Measurements from ENCODE around the gene VAC14.
"Not testable (repeated sequence)": the region's sequence is repeated elsewhere in the genome, so short reads cannot be mapped to it uniquely, and the experiment has no call there.

The VAC14 gene

GRCh38 chr16:70676675-70677498 lies 124.1 kb downstream of the VAC14 start:
- Histone ChIP-seq H3K9me3 (ENCODE audit: control insufficient read depth in 1 of 2, low read length in 2 of 2) (no peaks in the 10 kb centered on the region), H3K4me1 (ENCODE audit: control insufficient read depth in 1 of 2, insufficient read depth in 2 of 2, low read length in 2 of 2) (peaks cover 0 to 7% of the 10 kb centered on the region in 2 donors), H3K36me3 (ENCODE audit: control insufficient read depth in 1 of 2, insufficient read depth in 2 of 2, low read length in 2 of 2) (peaks cover 0 to 23% of the 10 kb centered on the region in 2 donors), H3K9ac (ENCODE audit: low read depth in 1 of 2, low read length in 2 of 2) (no peak overlapping the region), H3K27me3 (ENCODE audit: control insufficient read depth in 1 of 2, insufficient read depth in 2 of 2, low read length in 2 of 2) (no peaks in the 10 kb centered on the region), H3K4me3 (ENCODE audit: low read depth in 1 of 2, low read length in 2 of 2) (no peak overlapping the region), H3K27ac (ENCODE audit: low read depth, low read length) (no peak overlapping the region)

DNA sequence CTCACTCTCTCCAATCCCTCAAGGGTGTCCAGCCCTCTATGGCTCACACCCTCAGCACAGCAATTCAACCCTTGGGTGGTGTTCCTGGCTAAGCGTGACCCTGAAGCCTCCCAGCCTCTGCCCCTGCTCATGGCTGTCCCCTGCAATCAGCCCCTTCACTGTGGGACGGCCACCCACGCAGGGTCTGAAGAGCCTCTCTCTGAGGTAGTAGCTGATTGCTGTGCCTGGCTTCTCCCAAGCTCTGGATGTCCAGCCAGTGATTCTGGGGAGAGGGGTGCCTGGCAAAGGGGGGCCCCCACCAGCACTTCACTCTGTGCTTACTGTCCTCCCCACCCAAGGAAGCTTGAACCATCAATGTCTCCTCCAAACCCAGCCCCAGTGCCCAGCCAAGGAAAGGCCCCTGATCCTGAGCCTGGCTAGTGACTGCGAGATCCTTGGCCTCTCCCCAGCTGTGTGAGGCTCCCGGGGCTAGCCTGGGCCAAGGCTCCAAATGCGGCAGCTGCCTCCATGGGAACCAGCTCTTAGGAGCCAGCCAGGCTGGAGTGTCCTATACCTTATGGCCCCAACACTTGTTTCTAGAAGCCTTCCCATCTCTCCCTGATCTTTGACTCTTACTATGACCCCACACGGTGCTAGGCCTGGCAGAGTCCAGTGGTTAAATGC lies 125.0 kb downstream of the VAC14 start:
- H3K27me3 ChIP-seq (ENCODE audit: control insufficient read depth in 1 of 2, insufficient read depth in 2 of 2, low read length in 2 of 2) = no peaks in the 10 kb centered on the region
- H3K9ac ChIP-seq (ENCODE audit: low read depth in 1 of 2, low read length in 2 of 2) = no peak overlapping the region
- H3K4me1 ChIP-seq (ENCODE audit: control insufficient read depth in 1 of 2, insufficient read depth in 2 of 2, low read length in 2 of 2) = no peaks in the 10 kb centered on the region
- H3K4me3 ChIP-seq (ENCODE audit: low read depth in 1 of 2, low read length in 2 of 2) = no peak overlapping the region
- H3K27ac ChIP-seq (ENCODE audit: low read depth, low read length) = no peak overlapping the region
- H3K9me3 ChIP-seq (ENCODE audit: control insufficient read depth in 1 of 2, low read length in 2 of 2) = no peaks in the 10 kb centered on the region
- peaks cover 0 to 23% of the 10 kb centered on the region in 2 donors for H3K36me3 ChIP-seq (ENCODE audit: control insufficient read depth in 1 of 2, insufficient read depth in 2 of 2, low read length in 2 of 2)

- Histone ChIP-seq H3K9me3 (ENCODE audit: control insufficient read depth in 1 of 2, low read length in 2 of 2) (no peaks in the 10 kb centered on the region), H3K4me3 (ENCODE audit: low read depth in 1 of 2, low read length in 2 of 2) (no peak overlapping the region), H3K36me3 (ENCODE audit: control insufficient read depth in 1 of 2, insufficient read depth in 2 of 2, low read length in 2 of 2) (peaks cover 0 to 27% of the 10 kb centered on the region in 2 donors), H3K27ac (ENCODE audit: low read depth, low read length) (no peak overlapping the region), H3K9ac (ENCODE audit: low read depth in 1 of 2, low read length in 2 of 2) (no peak overlapping the region), H3K27me3 (ENCODE audit: control insufficient read depth in 1 of 2, insufficient read depth in 2 of 2, low read length in 2 of 2) (no peaks in the 10 kb centered on the region), H3K4me1 (ENCODE audit: control insufficient read depth in 1 of 2, insufficient read depth in 2 of 2, low read length in 2 of 2) (no peaks in the 10 kb centered on the region)
These were observed 126.5 kb downstream of the VAC14 start for GRCh38 chr16:70674221-70675014.

DNA sequence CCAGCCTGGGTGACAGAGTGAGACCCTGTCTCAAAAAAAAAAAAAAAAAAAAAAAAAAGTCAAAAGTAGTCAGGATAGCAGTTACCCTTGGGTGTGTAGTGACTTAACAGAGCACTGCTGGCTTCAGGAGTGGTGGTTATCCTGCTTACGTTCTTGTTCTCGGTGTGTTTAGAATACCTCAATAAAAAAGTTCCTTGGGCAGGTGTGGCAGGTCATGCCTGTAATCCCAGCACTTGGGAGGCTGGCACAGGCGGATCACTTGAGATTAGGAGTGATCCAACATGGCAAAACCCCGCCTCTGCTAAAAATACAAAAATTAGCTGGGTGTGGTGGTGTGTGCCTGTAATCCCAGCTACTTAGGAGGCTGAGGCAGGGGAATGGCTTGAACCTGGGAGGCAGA lies 130.0 kb downstream of the VAC14 start:
- not testable (repeated sequence) for H3K27ac ChIP-seq (ENCODE audit: low read depth, low read length); H3K4me1 ChIP-seq (ENCODE audit: control insufficient read depth in 1 of 2, insufficient read depth in 2 of 2, low read length in 2 of 2); H3K9ac ChIP-seq (ENCODE audit: low read depth in 1 of 2, low read length in 2 of 2); H3K4me3 ChIP-seq (ENCODE audit: low read depth in 1 of 2, low read length in 2 of 2); H3K9me3 ChIP-seq (ENCODE audit: control insufficient read depth in 1 of 2, low read length in 2 of 2); H3K27me3 ChIP-seq (ENCODE audit: control insufficient read depth in 1 of 2, insufficient read depth in 2 of 2, low read length in 2 of 2)
- peaks cover 0 to 15% of the 10 kb centered on the region in 2 donors for H3K36me3 ChIP-seq (ENCODE audit: control insufficient read depth in 1 of 2, insufficient read depth in 2 of 2, low read length in 2 of 2)

DNA sequence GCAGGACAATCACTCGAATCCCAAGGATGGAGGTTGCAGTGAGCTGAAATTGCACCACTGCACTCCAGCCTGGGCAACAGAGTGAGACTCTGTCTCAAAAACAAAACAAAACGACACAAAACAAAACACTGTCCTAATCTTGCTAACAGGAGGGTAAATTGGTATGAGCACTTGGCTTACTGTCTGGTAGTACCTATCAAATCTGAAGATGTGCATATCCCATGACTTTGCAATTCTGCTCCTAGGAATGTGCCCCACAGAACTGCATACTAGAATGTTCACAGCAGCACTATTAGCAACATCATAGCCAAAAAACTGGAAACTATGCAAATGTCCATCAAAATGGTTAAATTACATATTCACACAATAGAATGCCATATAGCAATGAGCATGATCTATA lies 130.8 kb downstream of the VAC14 start:
- Histone ChIP-seq H3K9ac (ENCODE audit: low read depth in 1 of 2, low read length in 2 of 2) (no peak overlapping the region), H3K4me1 (ENCODE audit: control insufficient read depth in 1 of 2, insufficient read depth in 2 of 2, low read length in 2 of 2) (no peaks in the 10 kb centered on the region), H3K9me3 (ENCODE audit: control insufficient read depth in 1 of 2, low read length in 2 of 2) (no peaks in the 10 kb centered on the region), H3K27me3 (ENCODE audit: control insufficient read depth in 1 of 2, insufficient read depth in 2 of 2, low read length in 2 of 2) (no peaks in the 10 kb centered on the region), H3K36me3 (ENCODE audit: control insufficient read depth in 1 of 2, insufficient read depth in 2 of 2, low read length in 2 of 2) (peaks cover 0 to 16% of the 10 kb centered on the region in 2 donors), H3K27ac (ENCODE audit: low read depth, low read length) (no peak overlapping the region), H3K4me3 (ENCODE audit: low read depth in 1 of 2, low read length in 2 of 2) (no peak overlapping the region)

GRCh38 chr16:70665806-70666735 lies 134.9 kb downstream of the VAC14 start:
- no peak overlapping the region for H3K4me3 ChIP-seq (ENCODE audit: low read depth in 1 of 2, low read length in 2 of 2)
- no peaks in the 10 kb centered on the region for H3K9me3 ChIP-seq (ENCODE audit: control insufficient read depth in 1 of 2, low read length in 2 of 2)
- H3K9ac ChIP-seq (ENCODE audit: low read depth in 1 of 2, low read length in 2 of 2) = no peak overlapping the region
- H3K27me3 ChIP-seq (ENCODE audit: control insufficient read depth in 1 of 2, insufficient read depth in 2 of 2, low read length in 2 of 2) = no peaks in the 10 kb centered on the region
- H3K27ac ChIP-seq (ENCODE audit: low read depth, low read length) = no peak overlapping the region
- H3K36me3 ChIP-seq (ENCODE audit: control insufficient read depth in 1 of 2, insufficient read depth in 2 of 2, low read length in 2 of 2) = peaks cover 4 to 20% of the 10 kb centered on the region in 2 donors
- H3K4me1 ChIP-seq (ENCODE audit: control insufficient read depth in 1 of 2, insufficient read depth in 2 of 2, low read length in 2 of 2) = no peaks in the 10 kb centered on the region

- no peaks in the 10 kb centered on the region for H3K4me1 ChIP-seq (ENCODE audit: control insufficient read depth in 1 of 2, insufficient read depth in 2 of 2, low read length in 2 of 2)
- H3K4me3 ChIP-seq (ENCODE audit: low read depth in 1 of 2, low read length in 2 of 2) = no peak overlapping the region
- no peaks in the 10 kb centered on the region for H3K27me3 ChIP-seq (ENCODE audit: control insufficient read depth in 1 of 2, insufficient read depth in 2 of 2, low read length in 2 of 2)
- H3K36me3 ChIP-seq (ENCODE audit: control insufficient read depth in 1 of 2, insufficient read depth in 2 of 2, low read length in 2 of 2) = peaks cover 4 to 16% of the 10 kb centered on the region in 2 donors
- H3K9ac ChIP-seq (ENCODE audit: low read depth in 1 of 2, low read length in 2 of 2) = no peak overlapping the region
- no peaks in the 10 kb centered on the region for H3K9me3 ChIP-seq (ENCODE audit: control insufficient read depth in 1 of 2, low read length in 2 of 2)
- H3K27ac ChIP-seq (ENCODE audit: low read depth, low read length) = no peak overlapping the region
These were observed 135.8 kb downstream of the VAC14 start for GRCh38 chr16:70665113-70665694.

DNA sequence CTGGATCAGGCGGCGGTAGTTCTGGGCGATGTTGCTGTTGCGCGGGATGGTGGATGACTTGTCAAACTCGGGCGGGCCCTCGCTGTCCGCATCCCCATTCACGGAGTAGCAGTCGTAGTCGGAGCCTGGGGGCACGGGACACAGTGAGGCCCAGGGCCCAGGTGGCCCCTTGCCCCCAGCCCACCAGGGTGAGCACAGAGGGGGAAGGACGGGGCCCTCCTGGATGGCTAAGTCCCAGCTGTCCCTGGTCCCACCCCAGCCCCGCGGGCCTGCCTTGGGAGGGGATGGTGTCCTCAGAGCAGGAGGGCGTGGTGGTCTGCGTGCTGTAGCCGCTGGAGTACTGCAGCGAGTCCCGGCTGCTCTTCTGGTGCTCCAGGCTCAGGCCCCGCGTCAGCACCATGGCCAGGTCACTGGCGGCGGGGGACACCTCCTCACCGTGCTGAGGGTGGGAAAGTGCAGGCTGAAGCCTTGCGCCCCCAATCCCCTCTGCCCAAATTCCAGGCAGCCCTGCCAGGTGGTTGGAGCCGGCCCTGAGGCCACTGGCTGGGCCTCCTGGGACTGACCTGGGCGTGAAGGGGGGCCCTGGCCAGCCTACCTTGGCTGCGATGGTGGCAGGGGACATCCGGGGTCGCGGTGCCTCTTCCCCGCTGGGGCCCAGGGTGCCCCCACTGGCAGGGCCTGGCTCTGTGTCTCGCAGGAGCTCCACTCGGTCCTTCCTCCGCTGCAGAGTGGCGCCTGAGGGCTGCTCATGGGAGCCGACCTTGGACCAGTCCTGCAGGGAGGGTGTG lies 136.4 kb downstream of the VAC14 start:
- Histone ChIP-seq H3K4me1 (ENCODE audit: control insufficient read depth in 1 of 2, insufficient read depth in 2 of 2, low read length in 2 of 2) (no peaks in the 10 kb centered on the region), H3K36me3 (ENCODE audit: control insufficient read depth in 1 of 2, insufficient read depth in 2 of 2, low read length in 2 of 2) (peaks cover 4 to 16% of the 10 kb centered on the region in 2 donors), H3K9me3 (ENCODE audit: control insufficient read depth in 1 of 2, low read length in 2 of 2) (no peaks in the 10 kb centered on the region), H3K9ac (ENCODE audit: low read depth in 1 of 2, low read length in 2 of 2) (no peak overlapping the region), H3K27me3 (ENCODE audit: control insufficient read depth in 1 of 2, insufficient read depth in 2 of 2, low read length in 2 of 2) (no peaks in the 10 kb centered on the region), H3K4me3 (ENCODE audit: low read depth in 1 of 2, low read length in 2 of 2) (no peak overlapping the region), H3K27ac (ENCODE audit: low read depth, low read length) (no peak overlapping the region)
